H54 (cell line): ENCODE data around the gene CYTH1.

Experiments
- DNase-seq: peaks from one replicate; pipeline ENCODE4 v3.0.0; 2011; ENCODE audit warnings: low spot score, mixed read lengths; ENCODE audit not compliant: insufficient read length
- FAIRE-seq: peaks from 3 replicates; lab custom pipeline; 2011; peaks lifted over from hg19 to GRCh38; lab: Jason Lieb, UNC
- POLR2A ChIP-seq: IDR thresholded peaks from 2 replicates; pipeline ENCODE4 v1.6.1; 2011; ENCODE audit warnings: low read depth, mild to moderate bottlenecking, low read length

Gene CYTH1

GRCh38 chr17:78818152-78818846 lies 36.2 kb upstream of the CYTH1 start:
- FAIRE-seq: no peak
- no peak for DNase-seq
- no peak for TF ChIP-seq POLR2A

DNA sequence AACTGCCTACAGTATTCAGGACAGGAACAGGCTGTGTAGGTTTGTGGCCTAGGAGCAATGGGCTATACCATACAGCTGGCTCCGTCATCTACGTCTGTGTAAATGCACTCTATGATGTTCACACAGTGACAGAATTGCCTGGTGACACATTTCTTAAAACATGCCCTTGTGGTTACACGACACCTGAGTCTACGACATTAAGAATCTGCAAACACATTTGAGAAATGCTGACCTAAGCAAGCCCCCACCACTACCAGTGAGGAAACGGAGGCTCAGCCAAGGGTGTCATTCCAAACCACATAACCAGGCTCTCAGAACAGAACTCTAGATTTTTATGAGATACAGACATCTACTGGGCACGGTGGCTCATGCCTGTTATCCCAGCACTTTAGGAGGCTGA lies 35.0 kb upstream of the CYTH1 start:
- FAIRE-seq: no peak
- no peak for DNase-seq
- no peak for TF ChIP-seq POLR2A

GRCh38 chr17:78815696-78816095 lies 33.6 kb upstream of the CYTH1 start:
- DNase-seq: no peak
- TF ChIP-seq POLR2A: no peak
- no peak for FAIRE-seq

GRCh38 chr17:78812855-78813254 lies 30.8 kb upstream of the CYTH1 start:
- no peak for TF ChIP-seq POLR2A
- DNase-seq: no peak
- FAIRE-seq: no peak

DNA sequence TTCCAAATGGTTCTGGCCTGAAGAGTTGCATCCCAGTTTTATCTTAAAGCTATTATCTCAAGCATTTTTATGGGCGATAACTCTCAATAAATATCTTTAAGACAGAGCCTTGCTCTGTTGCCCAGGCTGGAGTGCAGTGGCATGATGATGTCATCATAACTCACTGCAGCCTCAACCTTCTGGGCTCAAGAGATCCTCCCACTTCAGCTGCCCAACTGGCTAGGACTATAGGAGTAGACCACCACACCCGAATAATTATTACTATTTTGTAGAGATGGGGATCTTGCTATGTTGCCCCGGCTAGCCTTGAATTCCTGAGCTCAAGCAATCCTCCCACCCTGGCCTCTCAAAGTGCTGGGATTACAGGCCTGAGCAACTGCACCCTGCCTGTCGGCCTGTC lies 26.1 kb upstream of the CYTH1 start:
- FAIRE-seq (no peak), DNase-seq (no peak)
- TF ChIP-seq POLR2A: no peak

- DNase-seq (no peak), FAIRE-seq (no peak)
- TF ChIP-seq POLR2A: no peak
Measured at GRCh38 chr17:78806451-78806850, 24.4 kb upstream of the CYTH1 start.

DNA sequence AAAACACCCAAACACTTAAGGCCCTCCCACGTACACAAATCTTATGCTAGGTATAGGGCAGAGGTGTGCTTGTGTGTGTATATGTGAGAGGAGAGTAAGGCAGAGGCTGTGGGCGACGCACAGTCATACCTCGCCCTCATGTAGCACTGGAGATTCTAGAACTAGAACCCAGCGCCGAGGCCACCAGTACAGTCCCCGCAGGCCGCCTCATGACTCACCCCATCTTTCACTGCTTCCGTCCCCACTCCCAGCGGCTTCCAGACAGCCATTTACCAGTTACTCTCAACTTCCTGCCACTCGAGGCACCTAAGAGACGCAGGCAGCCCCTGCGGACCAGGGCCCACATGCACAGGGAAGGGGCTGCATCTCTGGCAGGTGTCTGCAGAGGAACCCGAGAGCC lies 23.2 kb upstream of the CYTH1 start:
- DNase-seq (no peak), FAIRE-seq (no peak)
- TF ChIP-seq POLR2A: no peak

GRCh38 chr17:78804777-78805176 lies 22.7 kb upstream of the CYTH1 start:
- DNase-seq (no peak), FAIRE-seq (no peak)
- no peak for TF ChIP-seq POLR2A

DNA sequence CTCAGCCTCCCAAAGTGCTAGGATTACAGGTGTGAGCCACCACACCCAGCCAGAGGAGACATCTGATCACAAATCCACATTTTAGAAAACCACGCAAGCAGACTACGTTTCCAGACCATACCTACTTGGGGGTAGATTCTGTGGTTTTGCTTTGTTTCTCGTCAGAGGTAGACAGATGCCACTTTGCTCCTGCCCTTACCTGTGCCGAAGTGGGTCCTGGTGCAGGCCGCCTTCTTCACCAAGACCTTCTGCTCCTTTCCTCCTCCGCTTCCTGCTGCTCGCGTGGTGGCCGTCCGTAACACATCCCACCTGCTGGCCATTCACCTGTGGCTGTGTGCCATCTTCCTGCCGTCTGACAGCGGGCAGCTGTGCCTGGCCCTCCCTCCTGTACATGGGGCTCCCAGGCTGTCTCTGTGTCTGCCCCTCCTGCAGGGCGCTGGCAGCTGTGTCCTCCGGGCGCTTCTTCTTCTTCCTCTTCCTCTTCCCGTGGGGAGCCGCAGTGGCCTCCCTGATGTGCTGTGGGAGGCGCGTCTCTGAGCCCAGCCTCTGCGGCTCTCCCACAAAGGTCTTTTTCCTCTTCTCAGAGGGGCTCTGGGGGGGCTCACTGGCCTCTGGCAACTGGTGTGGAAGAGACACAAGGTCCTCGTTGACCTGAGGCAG lies 21.2 kb upstream of the CYTH1 start:
- DNase-seq: no peak

GRCh38 chr17:78802459-78802858 lies 20.4 kb upstream of the CYTH1 start:
- DNase-seq: no peak
- TF ChIP-seq POLR2A: no peak
- FAIRE-seq: no peak

More for the DNA sequence above, 21.2 kb upstream of the CYTH1 start:
- FAIRE-seq: no peak
- TF ChIP-seq POLR2A: no peak

DNA sequence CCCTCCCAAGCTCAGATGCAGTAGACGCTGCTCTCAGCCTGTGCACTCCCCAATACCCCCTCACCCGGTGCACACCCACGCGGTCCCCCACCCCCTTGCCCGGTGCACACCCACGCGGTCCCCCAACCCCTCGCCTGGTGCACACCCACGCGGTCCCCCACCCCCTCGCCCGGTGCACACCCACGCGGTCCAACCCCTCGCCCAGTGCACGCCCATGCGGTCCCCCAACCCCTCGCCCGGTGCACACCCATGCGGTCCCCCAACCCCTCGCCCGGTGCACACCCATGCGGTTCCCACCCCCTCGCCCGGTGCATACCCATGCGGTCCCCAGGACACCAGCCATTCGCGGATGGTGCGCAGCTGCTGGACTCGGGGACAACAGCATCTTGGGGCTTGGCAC lies 19.9 kb upstream of the CYTH1 start:
- FAIRE-seq (no peak), DNase-seq (no peak)
- no peak for TF ChIP-seq POLR2A

- TF ChIP-seq POLR2A: no peak
- FAIRE-seq (no peak), DNase-seq (no peak)
Measured at GRCh38 chr17:78800132-78800931, 18.3 kb upstream of the CYTH1 start.

DNA sequence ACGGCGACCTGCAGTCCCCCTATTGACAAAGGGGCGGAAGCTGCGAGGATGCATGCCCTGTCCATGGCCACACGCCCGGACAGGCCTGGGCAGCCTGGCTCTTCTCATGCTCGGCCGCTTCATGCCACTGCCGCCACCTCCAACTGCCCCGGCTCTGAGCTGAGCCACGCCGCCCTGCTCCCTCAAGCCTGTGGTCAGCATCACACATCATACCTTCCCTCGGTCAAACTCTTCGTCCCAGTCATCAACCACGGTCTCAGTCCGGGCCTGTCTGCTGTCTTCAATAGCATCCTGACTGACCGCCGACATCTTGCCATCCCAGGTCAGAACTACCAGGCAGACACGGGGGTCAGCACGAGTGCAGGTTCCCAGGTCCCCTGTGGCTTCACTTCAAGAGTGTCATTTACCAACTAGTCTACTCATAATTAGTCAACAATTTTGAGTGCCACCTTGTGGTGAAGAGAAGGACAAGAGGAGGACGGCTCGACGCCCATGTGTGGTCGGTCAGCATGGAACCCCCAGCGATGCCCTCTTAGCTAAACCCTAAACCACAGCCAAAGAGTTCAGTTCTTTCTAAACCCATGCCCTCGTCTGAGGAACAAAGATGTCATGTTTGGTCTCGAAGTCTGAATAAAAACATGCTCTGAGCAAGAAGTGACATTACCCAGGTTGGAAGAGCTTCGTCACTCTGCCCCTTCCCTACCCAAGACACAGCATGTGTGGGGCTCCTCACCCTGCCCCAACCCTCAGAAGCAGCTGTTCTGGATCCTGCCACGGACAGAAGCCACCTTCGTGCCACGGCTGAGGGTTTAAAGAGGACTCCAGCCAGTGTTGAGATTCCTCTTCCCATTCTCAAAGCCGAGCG lies 16.9 kb upstream of the CYTH1 start:
- no peak for FAIRE-seq
- no peak for DNase-seq
- no peak for TF ChIP-seq POLR2A
